ENCODE results near the gene PNPLA2. TPM values are rescaled to one million over a fixed set of nuclear protein-coding genes. Genes with fewer than 3 reads are reported as not detected.

PNPLA2 gene
- total RNA-seq, 2 donors from 2014 or later, result 24.5 to 49.1 TPM

- Mint-ChIP-seq H3K36me3 (peaks cover 0 to under 1% of the 10 kb centered on the region in 2 donors), H3K27ac (no peak overlapping the region), H3K9me3 (no peaks in the 10 kb centered on the region)
- peak in 1 of 2 donors; percentile 65 for ATAC-seq
- DNase-seq (ENCODE audit: low spot score in 2 of 2), result peak in 1 of 2 donors; percentile 77
Observed at GRCh38 chr11:830295-831117, 11.8 kb downstream of the PNPLA2 start.

GRCh38 chr11:831118-831864 lies 12.6 kb downstream of the PNPLA2 start:
- no peak overlapping the region for H3K27ac Mint-ChIP-seq
- H3K9me3 Mint-ChIP-seq, result no peaks in the 10 kb centered on the region
- no peak for ATAC-seq
- no peaks in the 10 kb centered on the region for H3K36me3 Mint-ChIP-seq
- no peak for DNase-seq (ENCODE audit: low spot score in 2 of 2)

GRCh38 chr11:831961-832528 lies 13.3 kb downstream of the PNPLA2 start:
- no peaks in the 10 kb centered on the region for H3K36me3 Mint-ChIP-seq
- ATAC-seq, result no peak
- H3K9me3 Mint-ChIP-seq, result no peaks in the 10 kb centered on the region
- no peak overlapping the region for H3K27ac Mint-ChIP-seq
- DNase-seq (ENCODE audit: low spot score in 2 of 2), result no peak

- Mint-ChIP-seq H3K27ac (peak within 1 kb of the TSS in 1 of 2 donors; percentile 37), H3K9me3 (no peaks in the 10 kb centered on the region), H3K36me3 (no peaks in the 10 kb centered on the region)
- ATAC-seq, result peak; percentile 67 to 72
- DNase-seq (ENCODE audit: low spot score in 2 of 2), result peak in 1 of 2 donors; percentile 69
Observed at GRCh38 chr11:832529-833113, 13.9 kb downstream of the PNPLA2 start, which contains the start of gene CD151. Gene CD151, plus strand, starts transcription at chr11:832952. Its CDS starts 3,118 bp downstream, at chr11:836070.

GRCh38 chr11:833114-833791 lies 14.5 kb downstream of the PNPLA2 start:
- no peak for DNase-seq (ENCODE audit: low spot score in 2 of 2)
- peak; percentile 27 to 65 for ATAC-seq
- H3K9me3 Mint-ChIP-seq, result no peaks in the 10 kb centered on the region
- no peaks in the 10 kb centered on the region for H3K36me3 Mint-ChIP-seq
- no peak overlapping the region for H3K27ac Mint-ChIP-seq

- Mint-ChIP-seq H3K27ac (peak overlapping the region in 1 of 2 donors; percentile 37), H3K9me3 (no peaks in the 10 kb centered on the region)
- ATAC-seq, result no peak
Observed at GRCh38 chr11:833849-834311, 15.2 kb downstream of the PNPLA2 start.

GRCh38 chr11:834371-835316 lies 15.9 kb downstream of the PNPLA2 start:
- Mint-ChIP-seq H3K9me3 (no peaks in the 10 kb centered on the region), H3K36me3 (no peaks in the 10 kb centered on the region), H3K27ac (no peak overlapping the region)
- DNase-seq (ENCODE audit: low spot score in 2 of 2) (no peak), ATAC-seq (peak in 1 of 2 donors; percentile 32)

More at GRCh38 chr11:833849-834311, 15.2 kb downstream of the PNPLA2 start:
- no peak for DNase-seq (ENCODE audit: low spot score in 2 of 2)
- H3K36me3 Mint-ChIP-seq, result no peaks in the 10 kb centered on the region

GRCh38 chr11:836274-836673 lies 17.6 kb downstream of the PNPLA2 start:
- Mint-ChIP-seq H3K36me3 (peaks cover 0 to 9% of the 10 kb centered on the region in 2 donors), H3K9me3 (no peaks in the 10 kb centered on the region), H3K27ac (no peak overlapping the region)
- ATAC-seq (no peak), DNase-seq (ENCODE audit: low spot score in 2 of 2) (no peak)

- no peaks in the 10 kb centered on the region for H3K9me3 Mint-ChIP-seq
- no peak overlapping the region for H3K27ac Mint-ChIP-seq
- H3K36me3 Mint-ChIP-seq, result peaks cover 0 to 9% of the 10 kb centered on the region in 2 donors
- DNase-seq (ENCODE audit: low spot score in 2 of 2), result no peak
- no peak for ATAC-seq
Observed at GRCh38 chr11:836700-837099, 18.0 kb downstream of the PNPLA2 start.

GRCh38 chr11:837189-837989 lies 18.7 kb downstream of the PNPLA2 start:
- H3K36me3 Mint-ChIP-seq, result peaks cover 0 to 9% of the 10 kb centered on the region in 2 donors
- H3K27ac Mint-ChIP-seq, result peak overlapping the region in 1 of 2 donors; percentile 26
- ATAC-seq, result no peak
- H3K9me3 Mint-ChIP-seq, result no peaks in the 10 kb centered on the region
- no peak for DNase-seq (ENCODE audit: low spot score in 2 of 2)

GRCh38 chr11:837990-838307 lies 19.2 kb downstream of the PNPLA2 start:
- DNase-seq (ENCODE audit: low spot score in 2 of 2), result no peak
- no peak for ATAC-seq
- Mint-ChIP-seq H3K27ac (peak overlapping the region in 1 of 2 donors; percentile 26), H3K36me3 (peaks cover 0 to 9% of the 10 kb centered on the region in 2 donors), H3K9me3 (no peaks in the 10 kb centered on the region)

- Mint-ChIP-seq H3K27ac (peak overlapping the region; percentile 26 to 36), H3K36me3 (peaks cover 0 to 9% of the 10 kb centered on the region in 2 donors), H3K9me3 (no peaks in the 10 kb centered on the region)
- no peak for DNase-seq (ENCODE audit: low spot score in 2 of 2)
- ATAC-seq, result no peak
Observed at GRCh38 chr11:838441-839279, 19.9 kb downstream of the PNPLA2 start.

- DNase-seq (ENCODE audit: low spot score in 2 of 2) (no peak), ATAC-seq (no peak)
- H3K36me3 Mint-ChIP-seq, result peaks cover 0 to 9% of the 10 kb centered on the region in 2 donors
- no peak overlapping the region for H3K27ac Mint-ChIP-seq
- no peaks in the 10 kb centered on the region for H3K9me3 Mint-ChIP-seq
Observed at GRCh38 chr11:839280-839623, 20.5 kb downstream of the PNPLA2 start.

Data from activated naive CD4-positive, alpha-beta T cell treated with anti-CD3 and anti-CD28 coated beads, Interleukin-2, amount 50 U/mL, for 72 hours (primary cell).